Loucy (cell line): ENCODE data around the gene CPSF2.

ENCODE experiments used
- CTCF ChIP-seq: fragments of 200-600 bp; sonication (generic); conservative IDR thresholded peaks from 2 replicates; pipeline ENCODE4 v1.5.1; 2014; ENCODE audit warnings: mild to moderate bottlenecking, antibody characterized with exemption, low read length
- EZH2phosphoT487 ChIP-seq: fragments of 200-600 bp; IDR thresholded peaks from 2 replicates; pipeline ENCODE4 v1.6.1; 2018; ENCODE audit warnings: antibody characterized with exemption, mild to moderate bottlenecking, moderate library complexity, borderline replicate concordance

DNA sequence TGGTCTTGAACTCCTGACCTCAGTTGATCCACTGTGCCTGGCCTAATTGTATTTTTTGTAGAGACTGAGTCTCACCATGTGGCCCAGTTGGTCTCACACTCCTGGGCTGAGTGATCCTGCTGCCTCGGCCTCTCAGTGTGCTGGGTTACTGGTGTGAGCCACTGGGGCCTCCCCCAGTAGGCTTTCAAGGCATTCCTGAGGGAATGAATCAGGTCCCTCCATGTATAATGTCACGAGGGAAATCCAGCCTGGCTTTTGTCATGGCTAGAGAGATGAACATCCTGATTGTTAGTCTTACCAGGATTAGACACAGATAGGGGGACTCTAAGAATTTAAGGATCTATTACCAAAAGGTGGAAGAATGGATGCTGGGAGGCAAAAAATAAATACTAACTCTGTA lies 51.9 kb downstream of the CPSF2 start:
- no peak for TF ChIP-seq CTCF
- no peak for TF ChIP-seq EZH2phosphoT487
